Liver (tissue), 9 donors: ENCODE results near the gene GIMAP8. TPM values are rescaled to one million over a fixed set of nuclear protein-coding genes. Genes with fewer than 3 reads are reported as not detected.
"Not testable (repeated sequence)": the region's sequence is repeated elsewhere in the genome, so short reads cannot be mapped to it uniquely, and the experiment has no call there.

Experiments
- DNase-seq: peaks from one replicate; pipeline ENCODE4 v3.0.0-alpha.2; 2017; ENCODE audit warnings: low spot score
- H3K27ac ChIP-seq, 2 donors: one replicate each; pipeline ENCODE4 v1.7.0; 2013; ENCODE audit warnings: inconsistent platforms in 2 of 2, low read length in 2 of 2, control low read depth in 1 of 2, low read depth in 1 of 2, mild to moderate bottlenecking in 1 of 2
- H3K27me3 ChIP-seq, 4 donors: one replicate each; pipeline versions ENCODE4 v1.6.1 to v1.7.0; 2013; ENCODE audit warnings: low read length in 3 of 4, inconsistent platforms in 1 of 4, mild to moderate bottlenecking in 1 of 4, moderate library complexity in 1 of 4; ENCODE audit not compliant: control insufficient read depth in 4 of 4, insufficient read depth in 4 of 4
- H3K36me3 ChIP-seq, 4 donors: one replicate each; pipeline versions ENCODE4 v1.6.1 to v1.7.0; 2013; ENCODE audit warnings: low read length in 3 of 4, mild to moderate bottlenecking in 3 of 4, low read depth in 1 of 4, moderate library complexity in 1 of 4; ENCODE audit not compliant: control insufficient read depth in 4 of 4, insufficient read depth in 3 of 4
- H3K4me1 ChIP-seq, 4 donors: one replicate each; pipeline versions ENCODE4 v1.6.1 to v1.7.0; 2013; ENCODE audit warnings: low read length in 3 of 4, mild to moderate bottlenecking in 3 of 4, moderate library complexity in 1 of 4; ENCODE audit not compliant: control insufficient read depth in 4 of 4, insufficient read depth in 4 of 4
- H3K4me3 ChIP-seq, 3 donors: one replicate each; pipeline versions ENCODE4 v1.6.1 to v1.7.0; 2013; ENCODE audit warnings: low read length in 3 of 3, control low read depth in 1 of 3, low read depth in 1 of 3, mild to moderate bottlenecking in 1 of 3
- H3K9ac ChIP-seq, 2 donors: one replicate each; pipeline ENCODE4 v1.7.0; 2013; ENCODE audit warnings: low read length in 2 of 2, mild to moderate bottlenecking in 2 of 2, moderate library complexity in 2 of 2, control low read depth in 1 of 2, low read depth in 1 of 2
- H3K9me3 ChIP-seq, 4 donors: one replicate each; pipeline versions ENCODE4 v1.6.1 to v1.7.0; 2013; ENCODE audit warnings: low read length in 3 of 4; ENCODE audit not compliant: control insufficient read depth in 4 of 4
- ATF3 ChIP-seq: IDR thresholded peaks from 2 replicates; pipeline ENCODE4 v1.6.1; 2016; ENCODE audit warnings: antibody characterized with exemption
- CTCF ChIP-seq: fragments of 150-350 bp; IDR thresholded peaks from 2 replicates; pipeline ENCODE4 v1.5.1; 2017; ENCODE audit warnings: improper control_type of control experiment, low read depth, low read length; ENCODE audit not compliant: missing input control
- EGR1 ChIP-seq, 2 donors: IDR thresholded peaks; 2 replicates each; pipeline ENCODE4 v1.6.1; 2016 to 2018; ENCODE audit warnings: antibody characterized with exemption in 2 of 2, low read depth in 2 of 2
- FOXA1 ChIP-seq: IDR thresholded peaks from 2 replicates; pipeline ENCODE4 v1.6.1; 2016; ENCODE audit warnings: antibody characterized with exemption
- FOXA2 ChIP-seq: IDR thresholded peaks from 2 replicates; pipeline ENCODE4 v1.6.1; 2016; ENCODE audit warnings: antibody characterized with exemption
- GABPA ChIP-seq, 2 donors: IDR thresholded peaks in 1 of 2; conservative IDR thresholded peaks in 1 of 2; 2 replicates each; pipeline ENCODE4 v1.6.1; 2016; ENCODE audit warnings: antibody characterized with exemption in 2 of 2, mild to moderate bottlenecking in 1 of 2, moderate library complexity in 1 of 2
- HNF4A ChIP-seq, 2 donors: conservative IDR thresholded peaks; 2 replicates each; pipeline ENCODE4 v1.6.1; 2016; ENCODE audit warnings: antibody characterized with exemption in 2 of 2, mild to moderate bottlenecking in 2 of 2
- HNF4G ChIP-seq: IDR thresholded peaks from 2 replicates; pipeline ENCODE4 v1.6.1; 2016; ENCODE audit warnings: antibody characterized with exemption
- JUND ChIP-seq, 2 donors: IDR thresholded peaks; 2 replicates each; pipeline ENCODE4 v1.6.1; 2016; ENCODE audit warnings: antibody characterized with exemption in 2 of 2
- MAX ChIP-seq: IDR thresholded peaks from 2 replicates; pipeline ENCODE4 v1.6.1; 2016; ENCODE audit warnings: antibody characterized with exemption
- NR2F2 ChIP-seq: IDR thresholded peaks from 2 replicates; pipeline ENCODE4 v1.6.1; 2016; ENCODE audit warnings: antibody characterized with exemption
- RAD21 ChIP-seq, 2 donors: IDR thresholded peaks; 2 replicates each; pipeline ENCODE4 v1.6.1; 2016; ENCODE audit warnings: antibody characterized with exemption in 2 of 2, mild to moderate bottlenecking in 2 of 2
- REST ChIP-seq: IDR thresholded peaks from 2 replicates; pipeline ENCODE4 v1.6.1; 2016; ENCODE audit warnings: antibody characterized with exemption, mild to moderate bottlenecking
- RXRA ChIP-seq, 2 donors: IDR thresholded peaks; 2 replicates each; pipeline ENCODE4 v1.6.1; 2017 to 2018; ENCODE audit warnings: antibody characterized with exemption in 2 of 2, mild to moderate bottlenecking in 1 of 2
- SP1 ChIP-seq: IDR thresholded peaks from 2 replicates; pipeline ENCODE4 v1.6.1; 2018; ENCODE audit warnings: antibody characterized with exemption, mild to moderate bottlenecking
- TAF1 ChIP-seq: conservative IDR thresholded peaks from 2 replicates; pipeline ENCODE4 v1.6.1; 2016; ENCODE audit warnings: antibody characterized with exemption, mild to moderate bottlenecking
- YY1 ChIP-seq: IDR thresholded peaks from 2 replicates; pipeline ENCODE4 v1.6.1; 2016; ENCODE audit warnings: antibody characterized with exemption, mild to moderate bottlenecking
- ZBTB33 ChIP-seq: IDR thresholded peaks from 2 replicates; pipeline ENCODE4 v1.6.1; 2016; ENCODE audit warnings: antibody characterized with exemption
- WGBS: extraction: QIAGEN DNeasy Blood & Tissue Kit; methylation state at CpG from one replicate; pipeline ENCODE4 v1.1.7; 2013; 5-methylcytosine and 5-hydroxymethylcytosine counted together
- polyA plus RNA-seq, 2 donors: library from polyadenylated mRNA; stranded (reverse) in 1 of 2; unstranded in 1 of 2; fragments of 200-250 nt in 1 of 2; fragments of >200 nt in 1 of 2; fragmentation: Nextera tagmentation in 1 of 2; extraction: Ambion mirVana in 1 of 2; gene quantifications; one replicate each; pipeline versions ENCODE4 v1.2.1 to v1.2.3, GENCODE V29; 2013 to 2015
- total RNA-seq, 2 donors: library from RNA; depleted of rRNA; stranded (reverse); fragments of >200 nt; gene quantifications; one replicate each; pipeline ENCODE4 v1.2.3, GENCODE V29; 2014
- donor health status: healthy.
- donor health status: healthy.
- donor health status: healthy.
- donor health status: healthy.
- donor health status: healthy.

The GIMAP8 gene
- total and polyA plus RNA-seq, 4 donors, result 1.6 to 9.4 (median 7.6) TPM

GRCh38 chr7:150489782-150490181 is 39.4 kb downstream of the GIMAP8 start (continued):
- TF ChIP-seq EGR1 (IDR thresholded peaks at IDR 0.05; ENCODE audit: low read depth in 2 of 2), result no peak

GRCh38 chr7:150493442-150493841 is 43.0 kb downstream of the GIMAP8 start:
- DNase-seq, H3K36me3 ChIP-seq, H3K27me3 ChIP-seq, H3K4me1 ChIP-seq, H3K27ac ChIP-seq, H3K9ac ChIP-seq, H3K9me3 ChIP-seq, H3K4me3 ChIP-seq: not testable (repeated sequence)
- WGBS, result 74% methylated on average over 2 of the region's 3 CpGs

- no peaks in the 10 kb centered on the region for H3K27me3 ChIP-seq
- no peak for DNase-seq
- no peak overlapping the region for H3K4me3 ChIP-seq
- no peak for TF ChIP-seq CTCF
- no peak for TF ChIP-seq MAX
- TF ChIP-seq YY1, result no peak
- no peak for TF ChIP-seq GABPA (IDR thresholded peaks at IDR 0.05 in 1 of 2, conservative IDR thresholded peaks at IDR 0.05 in 1 of 2)
- TF ChIP-seq TAF1, result no peak
- TF ChIP-seq JUND (IDR thresholded peaks at IDR 0.05), result no peak
- no peak for TF ChIP-seq FOXA2
- TF ChIP-seq HNF4A (conservative IDR thresholded peaks at IDR 0.05), result no peak
- TF ChIP-seq ZBTB33, result no peak
- TF ChIP-seq REST, result no peak
- TF ChIP-seq ATF3, result no peak
- TF ChIP-seq RXRA (IDR thresholded peaks at IDR 0.05), result no peak
- no peak for TF ChIP-seq EGR1 (IDR thresholded peaks at IDR 0.05; ENCODE audit: low read depth in 2 of 2)
- no peak for TF ChIP-seq SP1
- no peak for TF ChIP-seq RAD21 (IDR thresholded peaks at IDR 0.05)
- TF ChIP-seq HNF4G, result no peak
- TF ChIP-seq FOXA1, result no peak
- TF ChIP-seq NR2F2, result no peak
- no peak overlapping the region for H3K9ac ChIP-seq
- no peaks in the 10 kb centered on the region for H3K36me3 ChIP-seq
- H3K4me1 ChIP-seq, result no peaks in the 10 kb centered on the region
- H3K27ac ChIP-seq, result no peak overlapping the region
- H3K9me3 ChIP-seq, result no peaks in the 10 kb centered on the region
Observed at GRCh38 chr7:150502519-150502918, 52.1 kb downstream of the GIMAP8 start.
